ENCODE results near the gene SLX4IP. TPM values are rescaled to one million over a fixed set of nuclear protein-coding genes. Genes with fewer than 3 reads are reported as not detected.

SLX4IP gene
- total and polyA plus RNA-seq, 2 of the 13 experiments (the other 11 are each of a cell fraction or from before 2014, with no cell fraction given): 3.6 to 7.3 TPM

DNA sequence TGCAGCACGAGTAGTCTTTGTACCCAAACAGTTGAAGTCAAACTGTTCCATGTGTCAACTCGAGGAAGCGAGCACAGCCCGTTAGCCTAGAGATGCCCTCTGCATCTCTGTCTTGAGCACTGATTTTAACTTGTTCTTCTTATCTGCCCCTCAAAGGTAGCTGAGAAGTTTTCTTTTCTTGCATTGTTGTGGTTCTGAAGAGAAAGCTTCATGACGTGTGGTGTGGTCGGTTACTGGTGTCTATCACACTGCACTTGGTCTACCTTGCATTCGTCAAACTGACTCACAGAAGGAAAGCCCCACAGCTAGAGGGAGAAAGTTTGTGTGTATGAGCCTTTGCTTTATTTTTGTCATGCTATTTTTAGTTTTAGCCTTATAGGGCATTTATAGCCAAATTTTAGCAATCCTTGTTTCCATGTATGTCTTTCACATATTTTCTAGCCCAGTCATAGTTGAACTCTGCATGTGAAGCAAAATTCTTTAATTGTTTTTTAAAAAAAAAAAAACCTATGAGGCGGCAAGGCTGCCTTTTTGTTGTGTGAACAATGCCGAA is 123.6 kb downstream of the SLX4IP start:
- Histone ChIP-seq H3K27me3 (ENCODE audit: control insufficient read depth in 1 of 2, insufficient read depth in 2 of 2, low read length in 2 of 2) (no peaks in the 10 kb centered on the region), H3K79me2 (ENCODE audit: insufficient read depth, low read length) (peaks cover 2% of the 10 kb centered on the region), H3K4me3 (replicated peaks in 1 of 3; ENCODE audit: insufficient read depth in 1 of 3, low read depth in 2 of 3, low read length in 3 of 3) (no peak overlapping the region), H4K20me1 (ENCODE audit: insufficient read depth, low read length) (no peaks in the 10 kb centered on the region), H3K36me3 (replicated peaks in 1 of 2; ENCODE audit: control insufficient read depth in 1 of 2, insufficient read depth in 2 of 2, low read length in 2 of 2) (peaks cover 4 to 5% of the 10 kb centered on the region in 2 experiments; a peak in 3 of 5 replicates), H3K9me3 (ENCODE audit: low read length) (peaks cover 5% of the 10 kb centered on the region; the same call in 1 of the 2 replicates), H3K9ac (ENCODE audit: insufficient read depth, low read depth, low read length) (no peak overlapping the region), H3K4me2 (ENCODE audit: low read depth, low read length) (no peak overlapping the region), H3K27ac (ENCODE audit: extremely low read length, insufficient read depth, low read length) (peak overlapping the region; percentile 4), H3K4me1 (ENCODE audit: insufficient read depth, low read length) (peaks cover 73% of the 10 kb centered on the region), H2AFZ (ENCODE audit: low read length) (no peak overlapping the region)
- 84% methylated on average over 9 of the region's 9 CpGs for WGBS (ENCODE audit: low lambda C conversion rate)
- intact Hi-C loops (cut with micrococcal nuclease; ENCODE audit: unreplicated experiment): loop anchor here (5.0 to 10.0 kb wide), 3 partner anchors 149 to 386 kb away; no protein-coding TSS in a partner anchor
- in situ Hi-C loops (cut with HindIII; ENCODE audit: extremely low pct_ligation_motif_present, low pct_unique_long_range_greater_than_20kb): loop anchor here (5.0 to 10.0 kb wide), 2 partner anchors 714 to 986 kb away; no protein-coding TSS in a partner anchor
- no TSS peak for BruUV-seq (replicated peaks)
- ATAC-seq (no peak), FAIRE-seq (no peak), DNase-seq (ENCODE audit: low spot score) (no peak)
- ChIA-PET CTCF (ENCODE audit: low intra/inter-chr PET ratio, low total read pairs) (no interaction called here), POLR2A (interaction anchor here (2.4 kb wide), 1 partner anchor 115 kb away, joined by 8 read pairs; the partner anchor contains the start of gene JAG1)
- TF ChIP-seq BHLHE40 (IDR thresholded peaks at IDR 0.05; ENCODE audit: low read length) (0 out of 2 replicates have a peak, but pooled peaks have one; percentile 8), DNMT3B (CRISPR knock-in tag; conservative IDR thresholded peaks at IDR 0.05) (0 out of 2 replicates have a peak, but pooled peaks have one; percentile 57), ZNF563 (CRISPR knock-in tag; IDR thresholded peaks at IDR 0.05) (no peak), MED8 (CRISPR knock-in tag; IDR thresholded peaks at IDR 0.05; ENCODE audit: insufficient replicate concordance) (peak; percentile 35), ZNF790 (CRISPR knock-in tag; IDR thresholded peaks at IDR 0.05; ENCODE audit: borderline replicate concordance) (0 out of 2 replicates have a peak, but pooled peaks have one; percentile 38), ZNF746 (CRISPR knock-in tag; IDR thresholded peaks at IDR 0.05) (no peak), GABPB1 (CRISPR knock-in tag; IDR thresholded peaks at IDR 0.05) (no peak), POGZ (CRISPR knock-in tag; IDR thresholded peaks at IDR 0.05) (peak; percentile 64), EHMT2 (IDR thresholded peaks at IDR 0.05; ENCODE audit: borderline replicate concordance, low read depth, low read length) (0 out of 2 replicates have a peak, but pooled peaks have one; percentile 46), ZNF329 (CRISPR knock-in tag; IDR thresholded peaks at IDR 0.05; ENCODE audit: low read depth) (no peak), RBFOX2 (IDR thresholded peaks at IDR 0.05; ENCODE audit: low read depth, low read length) (no peak), BRD4 (CRISPR knock-in tag; IDR thresholded peaks at IDR 0.05) (no peak)
- TF ChIP-seq, protein P1, sequence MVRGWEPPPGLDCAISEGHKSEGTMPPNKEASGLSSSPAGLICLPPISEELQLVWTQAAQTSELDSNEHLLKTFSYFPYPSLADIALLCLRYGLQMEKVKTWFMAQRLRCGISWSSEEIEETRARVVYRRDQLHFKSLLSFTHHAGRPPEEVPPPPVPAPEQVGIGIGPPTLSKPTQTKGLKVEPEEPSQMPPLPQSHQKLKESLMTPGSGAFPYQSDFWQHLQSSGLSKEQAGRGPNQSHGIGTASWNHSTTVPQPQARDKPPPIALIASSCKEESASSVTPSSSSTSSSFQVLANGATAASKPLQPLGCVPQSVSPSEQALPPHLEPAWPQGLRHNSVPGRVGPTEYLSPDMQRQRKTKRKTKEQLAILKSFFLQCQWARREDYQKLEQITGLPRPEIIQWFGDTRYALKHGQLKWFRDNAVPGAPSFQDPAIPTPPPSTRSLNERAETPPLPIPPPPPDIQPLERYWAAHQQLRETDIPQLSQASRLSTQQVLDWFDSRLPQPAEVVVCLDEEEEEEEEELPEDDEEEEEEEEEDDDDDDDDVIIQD (CRISPR knock-in tag; IDR thresholded peaks at IDR 0.05; ENCODE audit: low read depth): peak; percentile 92
- TF ChIP-seq, protein P2, sequence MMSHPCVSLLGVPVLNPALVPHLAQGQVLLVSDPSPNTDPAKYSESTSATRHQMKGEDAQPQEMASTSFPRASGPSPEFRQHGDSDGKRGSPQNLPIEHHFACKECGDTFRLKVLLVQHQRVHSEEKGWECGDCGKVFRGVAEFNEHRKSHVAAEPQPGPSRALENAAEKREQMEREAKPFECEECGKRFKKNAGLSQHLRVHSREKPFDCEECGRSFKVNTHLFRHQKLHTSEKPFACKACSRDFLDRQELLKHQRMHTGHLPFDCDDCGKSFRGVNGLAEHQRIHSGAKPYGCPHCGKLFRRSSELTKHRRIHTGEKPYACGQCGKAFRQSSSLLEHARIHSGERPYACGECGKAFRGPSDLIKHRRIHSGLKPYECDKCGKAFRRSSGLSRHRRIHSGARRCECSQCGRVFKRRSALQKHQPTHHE (CRISPR knock-in tag; IDR thresholded peaks at IDR 0.05; ENCODE audit: borderline replicate concordance): 0 out of 2 replicates have a peak, but pooled peaks have one; percentile 17
- TF ChIP-seq, protein P3, sequence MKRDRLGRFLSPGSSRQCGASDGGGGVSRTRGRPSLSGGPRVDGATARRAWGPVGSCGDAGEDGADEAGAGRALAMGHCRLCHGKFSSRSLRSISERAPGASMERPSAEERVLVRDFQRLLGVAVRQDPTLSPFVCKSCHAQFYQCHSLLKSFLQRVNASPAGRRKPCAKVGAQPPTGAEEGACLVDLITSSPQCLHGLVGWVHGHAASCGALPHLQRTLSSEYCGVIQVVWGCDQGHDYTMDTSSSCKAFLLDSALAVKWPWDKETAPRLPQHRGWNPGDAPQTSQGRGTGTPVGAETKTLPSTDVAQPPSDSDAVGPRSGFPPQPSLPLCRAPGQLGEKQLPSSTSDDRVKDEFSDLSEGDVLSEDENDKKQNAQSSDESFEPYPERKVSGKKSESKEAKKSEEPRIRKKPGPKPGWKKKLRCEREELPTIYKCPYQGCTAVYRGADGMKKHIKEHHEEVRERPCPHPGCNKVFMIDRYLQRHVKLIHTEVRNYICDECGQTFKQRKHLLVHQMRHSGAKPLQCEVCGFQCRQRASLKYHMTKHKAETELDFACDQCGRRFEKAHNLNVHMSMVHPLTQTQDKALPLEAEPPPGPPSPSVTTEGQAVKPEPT (CRISPR knock-in tag; IDR thresholded peaks at IDR 0.05; ENCODE audit: low read depth): no peak
